ENCODE data around the gene PRXL2B. TPM values are rescaled to one million over a fixed set of nuclear protein-coding genes. Genes with fewer than 3 reads are reported as not detected.

The PRXL2B gene
- total RNA-seq, 2 experiments from 2014 or later = 5.2 to 10.4 TPM

DNA sequence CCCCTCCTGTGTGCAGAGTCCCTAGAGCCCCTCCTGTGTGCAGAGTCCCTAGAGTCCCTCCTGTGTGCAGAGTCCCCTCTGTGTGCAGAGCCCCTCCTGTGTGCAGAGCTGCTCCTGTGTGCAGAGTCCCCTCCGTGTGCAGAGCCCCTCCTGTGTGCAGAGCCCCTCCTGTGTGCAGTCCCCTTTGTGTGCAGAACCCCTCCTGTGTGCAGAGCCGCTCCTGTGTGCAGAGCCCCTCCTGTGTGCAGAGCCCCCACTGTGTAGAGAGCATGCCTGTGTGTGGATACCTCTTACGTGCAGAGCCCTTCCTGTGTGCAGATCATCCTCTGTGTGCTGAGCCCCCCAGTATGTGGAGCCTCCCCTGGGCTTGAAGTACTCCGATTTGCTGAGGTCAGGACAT is 48.2 kb upstream of the PRXL2B start:
- no peaks in the 10 kb centered on the region for H3K4me1 ChIP-seq (ENCODE audit: insufficient read depth, low read length, poor library complexity, severe bottlenecking)
- no peak overlapping the region for H3K4me3 ChIP-seq (ENCODE audit: low read depth, low read length, poor library complexity, severe bottlenecking)
- TF ChIP-seq, protein P1, sequence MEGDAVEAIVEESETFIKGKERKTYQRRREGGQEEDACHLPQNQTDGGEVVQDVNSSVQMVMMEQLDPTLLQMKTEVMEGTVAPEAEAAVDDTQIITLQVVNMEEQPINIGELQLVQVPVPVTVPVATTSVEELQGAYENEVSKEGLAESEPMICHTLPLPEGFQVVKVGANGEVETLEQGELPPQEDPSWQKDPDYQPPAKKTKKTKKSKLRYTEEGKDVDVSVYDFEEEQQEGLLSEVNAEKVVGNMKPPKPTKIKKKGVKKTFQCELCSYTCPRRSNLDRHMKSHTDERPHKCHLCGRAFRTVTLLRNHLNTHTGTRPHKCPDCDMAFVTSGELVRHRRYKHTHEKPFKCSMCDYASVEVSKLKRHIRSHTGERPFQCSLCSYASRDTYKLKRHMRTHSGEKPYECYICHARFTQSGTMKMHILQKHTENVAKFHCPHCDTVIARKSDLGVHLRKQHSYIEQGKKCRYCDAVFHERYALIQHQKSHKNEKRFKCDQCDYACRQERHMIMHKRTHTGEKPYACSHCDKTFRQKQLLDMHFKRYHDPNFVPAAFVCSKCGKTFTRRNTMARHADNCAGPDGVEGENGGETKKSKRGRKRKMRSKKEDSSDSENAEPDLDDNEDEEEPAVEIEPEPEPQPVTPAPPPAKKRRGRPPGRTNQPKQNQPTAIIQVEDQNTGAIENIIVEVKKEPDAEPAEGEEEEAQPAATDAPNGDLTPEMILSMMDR (conservative IDR thresholded peaks at IDR 0.05; ENCODE audit: low read length) = no peak
- TF ChIP-seq EZH2phosphoT487 (IDR thresholded peaks at IDR 0.05; ENCODE audit: borderline replicate concordance, low read depth, low read length) = no peak
- H3K79me2 ChIP-seq (ENCODE audit: insufficient read depth, low read depth, low read length) = no peaks in the 10 kb centered on the region
- H3K9me3 ChIP-seq (ENCODE audit: low read length) = no peaks in the 10 kb centered on the region
- H4K20me1 ChIP-seq (ENCODE audit: insufficient read depth, low read length) = no peaks in the 10 kb centered on the region
- ChIA-PET CTCF (ENCODE audit: unreplicated experiment) (interaction anchor here (1.1 kb wide), 1 partner anchor 12 kb away, joined by 7 read pairs; the partner anchor contains the start of gene PANK4), POLR2A (no interaction called here)
- H3K36me3 ChIP-seq (ENCODE audit: insufficient read depth, low read length) = no peaks in the 10 kb centered on the region
- BruUV-seq (replicated peaks) = no TSS peak
- no peaks in the 10 kb centered on the region for H3K9me2 ChIP-seq (ENCODE audit: insufficient read depth, low read length)
- H3K4me2 ChIP-seq (ENCODE audit: low read length) = no peak overlapping the region
- H3K27ac ChIP-seq (ENCODE audit: low read depth, low read length, poor library complexity, severe bottlenecking) = no peak overlapping the region
- no peak overlapping the region for H2AFZ ChIP-seq (ENCODE audit: low read length)
- DNase-seq (ENCODE audit: low spot score) = no peak
- intact Hi-C loops (cut with micrococcal nuclease; ENCODE audit: unreplicated experiment) = no loop called here

DNA sequence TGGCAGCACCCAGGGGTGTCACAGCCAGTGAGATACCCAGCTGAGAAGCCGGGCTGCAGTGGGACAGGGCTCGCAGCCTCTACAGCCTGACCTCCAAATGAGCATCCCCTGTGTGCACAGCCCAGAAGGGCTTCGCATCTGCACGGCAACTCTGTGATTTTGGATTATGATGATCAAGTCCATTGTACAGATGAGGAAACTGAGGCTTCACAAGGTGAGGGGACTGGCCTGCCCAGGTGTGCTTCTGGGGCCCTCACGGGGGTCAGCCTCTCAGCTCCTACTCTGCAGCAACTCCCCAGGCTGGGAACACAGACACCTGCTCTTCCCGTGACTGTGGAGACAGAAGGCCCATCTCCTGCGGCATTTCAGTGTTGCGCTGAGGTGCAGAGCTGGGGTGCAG is 47.7 kb upstream of the PRXL2B start:
- H3K36me3 ChIP-seq (ENCODE audit: insufficient read depth, low read length) = no peaks in the 10 kb centered on the region
- ChIA-PET POLR2A (no interaction called here), CTCF (ENCODE audit: unreplicated experiment) (interaction anchor here (1.1 kb wide), 1 partner anchor 12 kb away, joined by 7 read pairs; the partner anchor contains the start of gene PANK4)
- H3K9me3 ChIP-seq (ENCODE audit: low read length) = no peaks in the 10 kb centered on the region
- no peak overlapping the region for H3K4me3 ChIP-seq (ENCODE audit: low read depth, low read length, poor library complexity, severe bottlenecking)
- no peak overlapping the region for H2AFZ ChIP-seq (ENCODE audit: low read length)
- no TSS peak for BruUV-seq (replicated peaks)
- H3K4me1 ChIP-seq (ENCODE audit: insufficient read depth, low read length, poor library complexity, severe bottlenecking) = no peaks in the 10 kb centered on the region
- DNase-seq (ENCODE audit: low spot score) = no peak
- no peaks in the 10 kb centered on the region for H4K20me1 ChIP-seq (ENCODE audit: insufficient read depth, low read length)
- H3K79me2 ChIP-seq (ENCODE audit: insufficient read depth, low read depth, low read length) = no peaks in the 10 kb centered on the region
- no peaks in the 10 kb centered on the region for H3K9me2 ChIP-seq (ENCODE audit: insufficient read depth, low read length)
- intact Hi-C loops (cut with micrococcal nuclease; ENCODE audit: unreplicated experiment) = no loop called here
- H3K27ac ChIP-seq (ENCODE audit: low read depth, low read length, poor library complexity, severe bottlenecking) = no peak overlapping the region
- no peak overlapping the region for H3K4me2 ChIP-seq (ENCODE audit: low read length)
- TF ChIP-seq EZH2phosphoT487 (IDR thresholded peaks at IDR 0.05; ENCODE audit: borderline replicate concordance, low read depth, low read length) = no peak
- TF ChIP-seq, protein P1 (conservative IDR thresholded peaks at IDR 0.05; ENCODE audit: low read length) = no peak

DNA sequence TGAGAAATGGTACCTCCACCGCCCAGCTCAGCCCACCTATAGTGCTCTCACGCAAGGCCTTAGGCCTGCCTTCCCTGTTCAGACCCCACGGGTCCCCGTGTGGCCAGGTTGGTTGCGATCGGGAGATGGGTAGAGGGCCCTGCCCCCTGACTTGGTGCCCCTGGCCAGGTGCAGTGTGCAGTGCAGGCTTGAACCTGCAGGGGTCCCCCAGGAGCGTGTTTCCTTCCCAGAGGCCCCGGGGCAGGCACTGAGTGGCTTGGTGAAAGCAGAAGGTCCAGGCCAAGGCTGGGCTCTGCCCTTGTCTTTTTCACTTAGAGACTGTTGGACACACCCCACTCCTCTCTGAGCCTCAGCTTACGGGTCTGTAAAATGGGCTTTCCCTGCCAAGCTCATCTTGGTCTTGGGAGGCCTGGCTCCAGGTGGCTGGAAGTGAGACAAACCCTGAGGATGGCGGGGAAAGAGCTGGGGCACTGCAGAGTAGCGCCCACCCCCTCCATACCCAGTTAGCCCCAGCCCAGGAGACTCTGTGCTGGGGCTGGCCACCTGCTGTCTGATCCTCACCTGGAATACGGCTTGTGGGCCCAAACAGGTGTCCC is 47.2 kb upstream of the PRXL2B start:
- BruUV-seq (replicated peaks) = no TSS peak
- Histone ChIP-seq H3K27ac (ENCODE audit: low read depth, low read length, poor library complexity, severe bottlenecking) (no peak overlapping the region), H3K4me3 (ENCODE audit: low read depth, low read length, poor library complexity, severe bottlenecking) (no peak overlapping the region), H4K20me1 (ENCODE audit: insufficient read depth, low read length) (no peaks in the 10 kb centered on the region), H2AFZ (ENCODE audit: low read length) (no peak overlapping the region), H3K9me3 (ENCODE audit: low read length) (no peaks in the 10 kb centered on the region), H3K36me3 (ENCODE audit: insufficient read depth, low read length) (no peaks in the 10 kb centered on the region), H3K4me1 (ENCODE audit: insufficient read depth, low read length, poor library complexity, severe bottlenecking) (no peaks in the 10 kb centered on the region), H3K9me2 (ENCODE audit: insufficient read depth, low read length) (no peaks in the 10 kb centered on the region), H3K79me2 (ENCODE audit: insufficient read depth, low read depth, low read length) (no peaks in the 10 kb centered on the region), H3K4me2 (ENCODE audit: low read length) (no peak overlapping the region)
- DNase-seq (ENCODE audit: low spot score) = peak; percentile 39
- TF ChIP-seq, protein P1 (conservative IDR thresholded peaks at IDR 0.05; ENCODE audit: low read length) = peak; percentile 60
- no peak for TF ChIP-seq EZH2phosphoT487 (IDR thresholded peaks at IDR 0.05; ENCODE audit: borderline replicate concordance, low read depth, low read length)
- POLR2A ChIA-PET = no interaction called here
- CTCF ChIA-PET (ENCODE audit: unreplicated experiment) = interaction anchor here (0.6 to 1.1 kb wide), 2 partner anchors 13 to 322 kb away, joined by 3 to 7 read pairs; partner anchors contain the start of gene PANK4
- intact Hi-C loops (cut with micrococcal nuclease; ENCODE audit: unreplicated experiment) = no loop called here

All from OCI-LY7 (cell line).